ENCODE results near the gene ATP1B1. TPM values are rescaled to one million over a fixed set of nuclear protein-coding genes. Genes with fewer than 3 reads are reported as not detected.

The ATP1B1 gene
- total and polyA plus RNA-seq, 2 of the 8 experiments (the other 6 are each of a cell fraction or from before 2014, with no cell fraction given), result 16.3 to 76.5 TPM

GRCh38 chr1:169110236-169110635 lies 3.7 kb downstream of the ATP1B1 start (continued):
- TF ChIP-seq RXRA (IDR thresholded peaks at IDR 0.05; ENCODE audit: insufficient read depth, low read depth, low read length) (no peak), POLR2AphosphoS5 (IDR thresholded peaks at IDR 0.05; ENCODE audit: low read depth, low read length) (no peak), BACH1 (IDR thresholded peaks at IDR 0.05; ENCODE audit: low read length) (no peak)

Data from H1 (cell line).